WTC11 (cell line): Measurements from ENCODE around the gene NXPH4. TPM values are rescaled to one million over a fixed set of nuclear protein-coding genes. Genes with fewer than 3 reads are reported as not detected.

Experiments
- ATAC-seq: fragments of 200-7000 bp; cut with Tn5 transposase; 2 replicates; pipeline ENCODE4 v1.10.0; 2021; ENCODE audit warnings: mild to moderate bottlenecking, moderate library complexity
- CTCF ChIA-PET: fragments of 300-600 bp; sonication (Branson Sonifier 250); formaldehyde crosslinking; loops from one replicate; lab custom pipeline; 2021; ENCODE audit warnings: antibody characterized with exemption; lab: Charles Lee
- POLR2A ChIA-PET: fragments of 350-600 bp; sonication (Branson Sonifier 250); formaldehyde crosslinking; loops from one replicate; lab custom pipeline; 2021; ENCODE audit warnings: antibody characterized with exemption; lab: Charles Lee
- DNase-seq: peaks from one replicate; pipeline ENCODE4 v3.0.0; 2021; ENCODE audit warnings: low spot score
- H3K27ac Mint-ChIP-seq: 2 replicates; pipeline ENCODE4 v1.8.0; 2021; ENCODE audit warnings: mixed read lengths
- H3K27me3 Mint-ChIP-seq: 2 replicates; pipeline ENCODE4 v1.8.0; 2021; ENCODE audit warnings: low read depth, mild to moderate bottlenecking, moderate library complexity, mixed read lengths
- H3K36me3 Mint-ChIP-seq: 2 replicates; pipeline ENCODE4 v1.8.0; 2021; ENCODE audit warnings: mixed read lengths
- H3K4me1 Mint-ChIP-seq: 2 replicates; pipeline ENCODE4 v1.8.0; 2022; ENCODE audit warnings: mixed read lengths
- H3K4me3 Mint-ChIP-seq: 2 replicates; pipeline ENCODE4 v1.8.0; 2021; ENCODE audit warnings: mild to moderate bottlenecking, moderate library complexity, mixed read lengths
- H3K9me3 Mint-ChIP-seq: 2 replicates; pipeline ENCODE4 v1.8.0; 2021; ENCODE audit warnings: mixed read lengths
- AFF4 ChIP-seq: sonication (generic); formaldehyde crosslinking; IDR thresholded peaks from 2 replicates; pipeline ENCODE4 v1.8.1; 2023; ENCODE audit warnings: mild to moderate bottlenecking, missing genetic modification reagents, borderline replicate concordance
- CREB1 ChIP-seq: sonication (generic); formaldehyde crosslinking; IDR thresholded peaks from 2 replicates; pipeline ENCODE4 v1.8.0; 2023; ENCODE audit warnings: mild to moderate bottlenecking, missing genetic modification reagents
- FOXJ3 ChIP-seq: sonication (generic); formaldehyde crosslinking; IDR thresholded peaks from 2 replicates; pipeline ENCODE4 v1.9.0; 2021; ENCODE audit warnings: missing genetic modification reagents, mild to moderate bottlenecking, borderline replicate concordance
- FOXP4 ChIP-seq: sonication (generic); formaldehyde crosslinking; IDR thresholded peaks from 2 replicates; pipeline ENCODE4 v1.8.0; 2022; ENCODE audit warnings: mild to moderate bottlenecking, missing genetic modification reagents
- GABPB1 ChIP-seq: sonication (generic); formaldehyde crosslinking; IDR thresholded peaks from 2 replicates; pipeline ENCODE4 v1.8.1; 2023; ENCODE audit warnings: mild to moderate bottlenecking, missing genetic modification reagents
- JUN ChIP-seq: sonication (generic); formaldehyde crosslinking; IDR thresholded peaks from 2 replicates; pipeline ENCODE4 v1.8.0; 2023; ENCODE audit warnings: mild to moderate bottlenecking, missing genetic modification reagents
- NR3C1 ChIP-seq: sonication (generic); formaldehyde crosslinking; conservative IDR thresholded peaks from 2 replicates; pipeline ENCODE4 v1.8.1; 2023; ENCODE audit warnings: low read depth, mild to moderate bottlenecking, missing genetic modification reagents
- OVOL2 ChIP-seq: fragments of 250-450 bp; sonication (Bioruptor Pico); IDR thresholded peaks from 2 replicates; pipeline ENCODE4 v1.9.0; 2021; ENCODE audit warnings: mild to moderate bottlenecking, borderline replicate concordance
- SMAD3 ChIP-seq: sonication (generic); formaldehyde crosslinking; IDR thresholded peaks from 2 replicates; pipeline ENCODE4 v1.8.0; 2022; ENCODE audit warnings: missing genetic modification reagents, mild to moderate bottlenecking, borderline replicate concordance
- SMAD4 ChIP-seq: sonication (generic); formaldehyde crosslinking; IDR thresholded peaks from 2 replicates; pipeline ENCODE4 v1.8.0; 2022; ENCODE audit warnings: mild to moderate bottlenecking, missing genetic modification reagents
- TCF7 ChIP-seq: sonication (generic); formaldehyde crosslinking; IDR thresholded peaks from 2 replicates; pipeline ENCODE4 v1.8.0; 2022; ENCODE audit warnings: mild to moderate bottlenecking, low read depth, missing genetic modification reagents, moderate library complexity
- TP53 ChIP-seq: sonication (generic); formaldehyde crosslinking; IDR thresholded peaks from 2 replicates; pipeline ENCODE4 v1.8.1; 2023; ENCODE audit warnings: mild to moderate bottlenecking, missing genetic modification reagents
- ZNF281 ChIP-seq: sonication (generic); formaldehyde crosslinking; IDR thresholded peaks from 2 replicates; pipeline ENCODE4 v1.8.0; 2023; ENCODE audit warnings: mild to moderate bottlenecking, missing genetic modification reagents
- total RNA-seq: library from RNA; stranded (reverse); gene quantifications from 3 replicates; pipeline ENCODE4 v1.2.3, GENCODE V29; 2021
- TF ChIP-seq, protein P1 (sequence below): sonication (generic); formaldehyde crosslinking; IDR thresholded peaks from 2 replicates; pipeline ENCODE4 v1.8.0; 2022; ENCODE audit warnings: missing genetic modification reagents
- TF ChIP-seq, protein P2 (sequence below): fragments of 250-450 bp; sonication (Bioruptor Pico); conservative IDR thresholded peaks from 2 replicates; pipeline ENCODE4 v1.9.0; 2021; ENCODE audit warnings: mild to moderate bottlenecking

NXPH4 gene
- total RNA-seq, 1 experiment from 2014 or later, result 4.9 TPM

- TF ChIP-seq AFF4 (CRISPR knock-in tag) (no peak), JUN (no peak), FOXJ3 (CRISPR knock-in tag) (no peak), OVOL2 (no peak), GABPB1 (CRISPR knock-in tag) (no peak), FOXP4 (no peak)
Observed at GRCh38 chr12:57227315-57228115, 10.9 kb downstream of the NXPH4 start (continued).

GRCh38 chr12:57229046-57229633 lies 12.5 kb downstream of the NXPH4 start:
- CTCF ChIA-PET, result interaction anchor here (1.0 to 10.4 kb wide), 17 partner anchors 8 to 247 kb away, joined by 3 to 660 read pairs (median 5); partner anchors contain the start of genes GLI1, INHBE, NXPH4 and STAC3
- TF ChIP-seq TP53 (CRISPR knock-in tag), result no peak
- TF ChIP-seq NR3C1, result no peak
- TF ChIP-seq, protein P1, sequence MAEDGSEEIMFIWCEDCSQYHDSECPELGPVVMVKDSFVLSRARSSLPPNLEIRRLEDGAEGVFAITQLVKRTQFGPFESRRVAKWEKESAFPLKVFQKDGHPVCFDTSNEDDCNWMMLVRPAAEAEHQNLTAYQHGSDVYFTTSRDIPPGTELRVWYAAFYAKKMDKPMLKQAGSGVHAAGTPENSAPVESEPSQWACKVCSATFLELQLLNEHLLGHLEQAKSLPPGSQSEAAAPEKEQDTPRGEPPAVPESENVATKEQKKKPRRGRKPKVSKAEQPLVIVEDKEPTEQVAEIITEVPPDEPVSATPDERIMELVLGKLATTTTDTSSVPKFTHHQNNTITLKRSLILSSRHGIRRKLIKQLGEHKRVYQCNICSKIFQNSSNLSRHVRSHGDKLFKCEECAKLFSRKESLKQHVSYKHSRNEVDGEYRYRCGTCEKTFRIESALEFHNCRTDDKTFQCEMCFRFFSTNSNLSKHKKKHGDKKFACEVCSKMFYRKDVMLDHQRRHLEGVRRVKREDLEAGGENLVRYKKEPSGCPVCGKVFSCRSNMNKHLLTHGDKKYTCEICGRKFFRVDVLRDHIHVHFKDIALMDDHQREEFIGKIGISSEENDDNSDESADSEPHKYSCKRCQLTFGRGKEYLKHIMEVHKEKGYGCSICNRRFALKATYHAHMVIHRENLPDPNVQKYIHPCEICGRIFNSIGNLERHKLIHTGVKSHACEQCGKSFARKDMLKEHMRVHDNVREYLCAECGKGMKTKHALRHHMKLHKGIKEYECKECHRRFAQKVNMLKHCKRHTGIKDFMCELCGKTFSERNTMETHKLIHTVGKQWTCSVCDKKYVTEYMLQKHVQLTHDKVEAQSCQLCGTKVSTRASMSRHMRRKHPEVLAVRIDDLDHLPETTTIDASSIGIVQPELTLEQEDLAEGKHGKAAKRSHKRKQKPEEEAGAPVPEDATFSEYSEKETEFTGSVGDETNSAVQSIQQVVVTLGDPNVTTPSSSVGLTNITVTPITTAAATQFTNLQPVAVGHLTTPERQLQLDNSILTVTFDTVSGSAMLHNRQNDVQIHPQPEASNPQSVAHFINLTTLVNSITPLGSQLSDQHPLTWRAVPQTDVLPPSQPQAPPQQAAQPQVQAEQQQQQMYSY (CRISPR knock-in tag), result no peak
- no peak for TF ChIP-seq SMAD3 (CRISPR knock-in tag)
- no peak for TF ChIP-seq ZNF281 (CRISPR knock-in tag)
- no peak for TF ChIP-seq SMAD4 (CRISPR knock-in tag)
- TF ChIP-seq FOXJ3 (CRISPR knock-in tag), result no peak
- TF ChIP-seq, protein P2, sequence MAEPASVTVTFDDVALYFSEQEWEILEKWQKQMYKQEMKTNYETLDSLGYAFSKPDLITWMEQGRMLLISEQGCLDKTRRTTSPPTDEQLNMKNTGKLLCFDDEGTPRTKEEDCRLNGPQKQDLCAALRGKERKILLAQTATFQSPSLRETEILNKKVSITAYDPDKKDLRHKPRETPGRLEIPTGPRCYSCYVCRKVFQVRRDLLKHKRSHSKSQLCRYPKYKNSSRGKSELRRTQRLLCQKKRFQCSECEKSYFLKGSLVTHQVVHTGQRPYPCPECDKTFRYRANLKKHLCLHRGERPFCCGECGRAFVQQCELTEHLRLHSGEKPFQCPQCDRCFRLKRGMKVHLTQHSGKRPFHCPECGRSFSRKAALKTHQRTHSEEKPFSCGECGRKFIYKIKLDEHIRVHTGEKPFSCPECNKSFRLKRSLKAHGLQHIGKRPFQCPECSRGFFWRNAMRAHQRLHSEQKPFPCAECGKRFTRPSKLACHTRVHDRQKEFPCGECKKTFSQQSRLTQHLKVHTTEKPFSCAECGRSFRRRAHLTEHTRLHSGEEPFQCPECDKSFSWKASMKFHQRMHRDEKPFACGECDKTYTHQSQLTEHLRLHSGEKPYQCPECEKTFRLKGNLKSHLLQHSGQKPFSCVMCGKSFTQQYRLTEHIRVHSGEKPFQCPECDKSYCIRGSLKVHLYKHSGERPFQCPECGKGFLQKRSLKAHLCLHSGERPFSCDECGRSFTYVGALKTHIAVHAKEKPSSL (CRISPR knock-in tag), result no peak
- TF ChIP-seq CREB1 (CRISPR knock-in tag), result no peak
- no peak for TF ChIP-seq TCF7
- DNase-seq (no peak), ATAC-seq (no peak)
- POLR2A ChIA-PET, result interaction anchor here (0.6 to 2.6 kb wide), 10 partner anchors 10 to 230 kb away, joined by 3 to 41 read pairs (median 6); partner anchors contain the start of genes GLI1, INHBE and LRP1
- Mint-ChIP-seq H3K9me3 (no peaks in the 10 kb centered on the region), H3K27ac (no peak overlapping the region), H3K36me3 (peaks cover 29% of the 10 kb centered on the region), H3K4me1 (peaks cover 46% of the 10 kb centered on the region), H3K27me3 (peaks cover 53% of the 10 kb centered on the region), H3K4me3 (peak overlapping the region; percentile 98)
